HepG2 (cell line): Measurements from ENCODE around the gene FLG. TPM values are rescaled to one million over a fixed set of nuclear protein-coding genes. Genes with fewer than 3 reads are reported as not detected.

ENCODE experiments used
- ATAC-seq: fragments of 200-7000 bp; cut with Tn5 transposase; 3 replicates; pipeline ENCODE4 v1.9.1; 2020; ENCODE audit warnings: mild to moderate bottlenecking, moderate library complexity
- BruUV-seq: library from RNA; stranded (reverse); fragments of 400-500 nt; replicated peaks from 2 replicates; lab custom pipeline; 2021; lab: Mats Ljungman, UMichigan
- CTCF ChIA-PET: fragments of 300-600 bp; formaldehyde crosslinking; extraction: SDS; loops from one replicate; lab custom pipeline; 2021; ENCODE audit warnings: low total read pairs, inconsistent platforms, low intra/inter-chr PET ratio; lab: Yijun Ruan, JAX
- POLR2A ChIA-PET: fragments of 350-600 bp; sonication (Branson Sonifier 250); formaldehyde crosslinking; loops from one replicate; lab custom pipeline; 2020; ENCODE audit warnings: antibody characterized with exemption, inconsistent platforms; lab: Yijun Ruan, JAX
- DNase-seq: peaks from one replicate; pipeline ENCODE4 v3.0.0-alpha.2; 2015; ENCODE audit warnings: low spot score
- FAIRE-seq: peaks from 3 replicates; lab custom pipeline; 2011; peaks lifted over from hg19 to GRCh38; lab: Jason Lieb, UNC
- H2AFZ ChIP-seq: one replicate; pipeline ENCODE4 v1.6.1; 2011; ENCODE audit warnings: low read length, inconsistent platforms
- H3K27ac ChIP-seq: fragments of 300-600 bp; 3 replicates; pipeline ENCODE4 v1.8.0; 2011; ENCODE audit warnings: mixed run types, mild to moderate bottlenecking, mixed read lengths, low read length, inconsistent platforms; ENCODE audit not compliant: insufficient read depth; ENCODE audit errors: extremely low read length
- H3K27me3 ChIP-seq, 2 experiments: fragments of 200-600 bp in 1 of 2; 2 replicates in 1 of 2; 3 replicates in 1 of 2; pipeline versions ENCODE4 v1.6.0 to v1.8.0; 2011; ENCODE audit warnings: low read length in 2 of 2, mild to moderate bottlenecking in 2 of 2, moderate library complexity in 2 of 2, inconsistent platforms in 1 of 2; ENCODE audit not compliant: insufficient read depth in 2 of 2, control insufficient read depth in 1 of 2
- H3K36me3 ChIP-seq, 2 experiments: fragments of 200-600 bp in 1 of 2; replicated peaks in 1 of 2; 2 replicates in 1 of 2; 3 replicates in 1 of 2; pipeline versions ENCODE4 v1.5.1 to v1.8.0; 2011; ENCODE audit warnings: low read length in 2 of 2, inconsistent platforms in 1 of 2; ENCODE audit not compliant: insufficient read depth in 2 of 2, control insufficient read depth in 1 of 2
- H3K4me1 ChIP-seq: 2 replicates; pipeline ENCODE4 v1.5.1; 2012; ENCODE audit warnings: low read length, inconsistent platforms; ENCODE audit not compliant: insufficient read depth
- H3K4me2 ChIP-seq: 2 replicates; pipeline ENCODE4 v1.6.0; 2011; ENCODE audit warnings: low read depth, low read length, inconsistent platforms
- H3K4me3 ChIP-seq, 3 experiments: fragments of 200-600 bp in 1 of 3; sonication (generic), shearing (Covaris generic) in 1 of 3; replicated peaks in 1 of 3; 2 replicates each; pipeline ENCODE4 v1.5.1; 2011 to 2016; ENCODE audit warnings: low read length in 3 of 3, inconsistent platforms in 2 of 3, low read depth in 2 of 3, mild to moderate bottlenecking in 2 of 3, control low read depth in 1 of 3, mixed read lengths in 1 of 3; ENCODE audit not compliant: insufficient read depth in 1 of 3
- H3K79me2 ChIP-seq: one replicate; pipeline ENCODE4 v1.6.1; 2011; ENCODE audit warnings: low read length, inconsistent platforms; ENCODE audit not compliant: insufficient read depth
- H3K9ac ChIP-seq: 2 replicates; pipeline ENCODE4 v1.6.0; 2011; ENCODE audit warnings: mild to moderate bottlenecking, low read depth, low read length, inconsistent platforms; ENCODE audit not compliant: insufficient read depth
- H3K9me3 ChIP-seq: 2 replicates; pipeline ENCODE4 v1.5.1; 2012; ENCODE audit warnings: mild to moderate bottlenecking, low read length
- H4K20me1 ChIP-seq: 2 replicates; pipeline ENCODE4 v1.6.0; 2011; ENCODE audit warnings: inconsistent platforms, mild to moderate bottlenecking, low read length, moderate library complexity; ENCODE audit not compliant: insufficient read depth
- JARID2 ChIP-seq: sonication (generic); formaldehyde crosslinking; IDR thresholded peaks from 2 replicates; pipeline ENCODE4 v1.8.1; 2023; ENCODE audit warnings: missing genetic modification reagents, inconsistent platforms; ENCODE audit not compliant: insufficient replicate concordance
- JUND ChIP-seq: sonication (generic); formaldehyde crosslinking; IDR thresholded peaks from 2 replicates; pipeline ENCODE4 v1.8.0; 2022; ENCODE audit warnings: mild to moderate bottlenecking, missing genetic modification reagents
- KMT2A ChIP-seq: sonication (generic); formaldehyde crosslinking; IDR thresholded peaks from 2 replicates; pipeline ENCODE4 v1.4.0; 2020; ENCODE audit warnings: missing genetic modification reagents
- MLXIP ChIP-seq: sonication (generic); formaldehyde crosslinking; IDR thresholded peaks from 2 replicates; pipeline ENCODE4 v1.9.0; 2021; ENCODE audit warnings: missing genetic modification reagents, borderline replicate concordance
- NR0B2 ChIP-seq: sonication (generic); formaldehyde crosslinking; IDR thresholded peaks from 2 replicates; pipeline ENCODE4 v1.4.0; 2020; ENCODE audit warnings: mild to moderate bottlenecking, missing genetic modification reagents
- ZBTB20 ChIP-seq: sonication (generic); formaldehyde crosslinking; IDR thresholded peaks from 2 replicates; pipeline ENCODE4 v1.8.1; 2023; ENCODE audit warnings: missing genetic modification reagents, low read depth, mild to moderate bottlenecking, borderline replicate concordance
- ZFP37 ChIP-seq: sonication (generic); formaldehyde crosslinking; IDR thresholded peaks from 2 replicates; pipeline ENCODE4 v1.4.0; 2020; ENCODE audit warnings: missing genetic modification reagents, borderline replicate concordance
- ZNF274 ChIP-seq: sonication (generic); formaldehyde crosslinking; IDR thresholded peaks from 2 replicates; pipeline ENCODE4 v1.5.1; 2020; ENCODE audit warnings: mild to moderate bottlenecking, missing genetic modification reagents
- ZNF432 ChIP-seq: sonication (generic); formaldehyde crosslinking; IDR thresholded peaks from 2 replicates; pipeline ENCODE4 v1.5.0; 2020; ENCODE audit warnings: missing genetic modification reagents, mild to moderate bottlenecking, borderline replicate concordance
- ZNF501 ChIP-seq: sonication (generic); formaldehyde crosslinking; IDR thresholded peaks from 2 replicates; pipeline ENCODE4 v1.5.1; 2020; ENCODE audit warnings: mild to moderate bottlenecking, moderate library complexity, missing genetic modification reagents
- ZNF512B ChIP-seq: sonication (generic); formaldehyde crosslinking; IDR thresholded peaks from 2 replicates; pipeline ENCODE4 v1.5.1; 2020; ENCODE audit warnings: missing genetic modification reagents, mild to moderate bottlenecking, borderline replicate concordance
- ZNF598 ChIP-seq: sonication (generic); formaldehyde crosslinking; IDR thresholded peaks from 2 replicates; pipeline ENCODE4 v1.5.1; 2020; ENCODE audit warnings: mild to moderate bottlenecking, missing genetic modification reagents, borderline replicate concordance
- WGBS: methylation state at CpG from one replicate; pipeline ENCODE4 v1.1.6; 2017; ENCODE audit warnings: low lambda C conversion rate; 5-methylcytosine and 5-hydroxymethylcytosine counted together
- in situ Hi-C: cut with HindIII; loops from 2 replicates; pipeline ENCODE4 v1.10.0; 2017; ENCODE audit warnings: low pct_unique_long_range_greater_than_20kb; ENCODE audit not compliant: extremely low pct_ligation_motif_present
- intact Hi-C: fragments of 100-400 bp; cut with micrococcal nuclease; formaldehyde crosslinking; loops from one replicate; pipeline ENCODE4 v1.10.0; 2022; ENCODE audit not compliant: unreplicated experiment
- polyA plus RNA-seq, 8 experiments: library from polyadenylated mRNA; depleted of rRNA in 3 of 8; stranded (reverse) in 7 of 8; unstranded in 1 of 8; fragments of >200 nt; fragmentation: Illumina TruSeq in 4 of 8; extraction: Trizol in 4 of 8; gene quantifications; 2 replicates each; pipeline versions ENCODE4 v1.2.1 to v1.2.3, GENCODE V29; 2011 to 2016; ENCODE audit warnings: low read depth in 4 of 8, missing spikeins in 1 of 8, mixed read lengths in 1 of 8; ENCODE audit not compliant: insufficient read depth in 1 of 8
- total RNA-seq, 5 experiments: library from RNA; depleted of rRNA; stranded (reverse); fragments of >200 nt; fragmentation: Illumina TruSeq; extraction: Trizol; gene quantifications; 2 replicates each; pipeline ENCODE4 v1.2.3, GENCODE V29; 2016; ENCODE audit warnings: low read depth in 1 of 5

FLG gene
- total and polyA plus RNA-seq, 2 of the 13 experiments (the other 11 are each of a cell fraction or from before 2014, with no cell fraction given): 0.01 TPM; not detected in 1

DNA sequence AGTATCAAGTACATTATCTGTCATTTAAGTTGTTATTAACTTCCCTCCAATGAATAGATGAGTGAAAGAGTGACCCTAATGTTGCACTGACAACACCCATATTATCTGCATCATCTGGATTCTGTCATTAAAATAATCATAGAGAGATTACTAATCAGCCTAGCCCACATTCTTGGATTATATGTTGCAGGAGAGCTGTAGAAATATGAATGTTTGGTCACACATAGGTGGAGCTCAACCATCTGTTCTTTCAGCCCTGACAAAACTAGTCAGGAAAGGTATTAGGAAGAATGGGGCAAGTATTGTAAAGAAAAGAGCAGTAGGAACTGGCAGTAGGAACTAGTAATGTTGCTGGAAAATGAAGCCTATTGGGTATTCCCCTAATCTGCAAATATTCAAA is 19.4 kb upstream of the FLG start:
- H3K36me3 ChIP-seq: no peaks in the 10 kb centered on the region
- no peak for FAIRE-seq
- no peak overlapping the region for H3K9ac ChIP-seq
- POLR2A ChIA-PET: no interaction called here
- H3K79me2 ChIP-seq: no peaks in the 10 kb centered on the region
- no peaks in the 10 kb centered on the region for H3K4me1 ChIP-seq
- no TSS peak for BruUV-seq
- H3K9me3 ChIP-seq: no peaks in the 10 kb centered on the region
- no peak for DNase-seq
- no peak overlapping the region for H2AFZ ChIP-seq
- no peak for ATAC-seq
- H4K20me1 ChIP-seq: no peaks in the 10 kb centered on the region
- TF ChIP-seq ZNF432 (CRISPR knock-in tag) (no peak), KMT2A (CRISPR knock-in tag) (no peak)
- intact Hi-C loops: loop anchor here (10.0 kb wide), 1 partner anchor 290 kb away; no protein-coding TSS in a partner anchor
- CTCF ChIA-PET: no interaction called here
- in situ Hi-C loops: no loop called here
- H3K27me3 ChIP-seq: no peaks in the 10 kb centered on the region
- H3K27ac ChIP-seq: no peak overlapping the region
- H3K4me2 ChIP-seq: no peak overlapping the region
- H3K4me3 ChIP-seq: no peak overlapping the region

- no peak for DNase-seq
- no peak overlapping the region for H3K4me3 ChIP-seq
- H3K9me3 ChIP-seq: no peaks in the 10 kb centered on the region
- BruUV-seq: no TSS peak
- no peaks in the 10 kb centered on the region for H3K79me2 ChIP-seq
- ChIA-PET CTCF (no interaction called here), POLR2A (no interaction called here)
- 22% methylated on average over 3 of the region's 3 CpGs for WGBS
- H3K36me3 ChIP-seq: no peaks in the 10 kb centered on the region
- no peaks in the 10 kb centered on the region for H3K4me1 ChIP-seq
- H2AFZ ChIP-seq: no peak overlapping the region
- FAIRE-seq: no peak
- no peak overlapping the region for H3K4me2 ChIP-seq
- no peak overlapping the region for H3K9ac ChIP-seq
- no peaks in the 10 kb centered on the region for H4K20me1 ChIP-seq
- in situ Hi-C loops: no loop called here
- H3K27me3 ChIP-seq: no peaks in the 10 kb centered on the region
- no peak overlapping the region for H3K27ac ChIP-seq
- ATAC-seq: no peak
- intact Hi-C loops: loop anchor here (10.0 kb wide), 1 partner anchor 288 kb away; no protein-coding TSS in a partner anchor
- no peak for TF ChIP-seq ZNF512B (CRISPR knock-in tag)
- no peak for TF ChIP-seq ZBTB20 (CRISPR knock-in tag)
- no peak for TF ChIP-seq ZNF598 (CRISPR knock-in tag)
- no peak for TF ChIP-seq MLXIP (CRISPR knock-in tag)
- no peak for TF ChIP-seq ZNF501 (CRISPR knock-in tag)
- TF ChIP-seq ZNF274 (CRISPR knock-in tag): no peak
- TF ChIP-seq JUND (CRISPR knock-in tag): no peak
- no peak for TF ChIP-seq ZFP37 (CRISPR knock-in tag)
- TF ChIP-seq JARID2: no peak
- no peak for TF ChIP-seq NR0B2 (CRISPR knock-in tag)
Observed at GRCh38 chr1:152343006-152343405, 18.0 kb upstream of the FLG start.
